ENCODE measurements around the gene SCN1A.
A peak's percentile ranks its signal among the peaks of the same experiment; 100 is the strongest.

GRCh38 chr2:166106431-166107015, 21.3 kb downstream of the SCN1A start:
- TF ChIP-seq, protein P1, sequence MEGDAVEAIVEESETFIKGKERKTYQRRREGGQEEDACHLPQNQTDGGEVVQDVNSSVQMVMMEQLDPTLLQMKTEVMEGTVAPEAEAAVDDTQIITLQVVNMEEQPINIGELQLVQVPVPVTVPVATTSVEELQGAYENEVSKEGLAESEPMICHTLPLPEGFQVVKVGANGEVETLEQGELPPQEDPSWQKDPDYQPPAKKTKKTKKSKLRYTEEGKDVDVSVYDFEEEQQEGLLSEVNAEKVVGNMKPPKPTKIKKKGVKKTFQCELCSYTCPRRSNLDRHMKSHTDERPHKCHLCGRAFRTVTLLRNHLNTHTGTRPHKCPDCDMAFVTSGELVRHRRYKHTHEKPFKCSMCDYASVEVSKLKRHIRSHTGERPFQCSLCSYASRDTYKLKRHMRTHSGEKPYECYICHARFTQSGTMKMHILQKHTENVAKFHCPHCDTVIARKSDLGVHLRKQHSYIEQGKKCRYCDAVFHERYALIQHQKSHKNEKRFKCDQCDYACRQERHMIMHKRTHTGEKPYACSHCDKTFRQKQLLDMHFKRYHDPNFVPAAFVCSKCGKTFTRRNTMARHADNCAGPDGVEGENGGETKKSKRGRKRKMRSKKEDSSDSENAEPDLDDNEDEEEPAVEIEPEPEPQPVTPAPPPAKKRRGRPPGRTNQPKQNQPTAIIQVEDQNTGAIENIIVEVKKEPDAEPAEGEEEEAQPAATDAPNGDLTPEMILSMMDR (optimal IDR thresholded peaks at IDR 0.05 in 1 of 3, IDR thresholded peaks at IDR 0.05 in 1 of 3, conservative IDR thresholded peaks at IDR 0.05 in 1 of 3; ENCODE audit: extremely low read depth in 1 of 3, insufficient read depth in 2 of 3, low read length in 3 of 3): peak in 2 of 3 experiments; percentile 25 to 41
- no peak for TF ChIP-seq EZH2 (IDR thresholded peaks at IDR 0.05; ENCODE audit: low read length)
